H1 (cell line): Measurements from ENCODE around the gene VAT1. TPM values are rescaled to one million over a fixed set of nuclear protein-coding genes. Genes with fewer than 3 reads are reported as not detected.
A peak's percentile ranks its signal among the peaks of the same experiment; 100 is the strongest.

Experiments used
- CTCF ChIA-PET: fragments of 300-600 bp; sonication (Branson Sonifier 250); formaldehyde crosslinking; loops from one replicate; lab custom pipeline; 2021; ENCODE audit not compliant: partially characterized antibody; lab: Charles Lee
- POLR2A ChIA-PET: fragments of 300-600 bp; sonication (Branson Sonifier 250); formaldehyde crosslinking; loops from one replicate; lab custom pipeline; 2021; ENCODE audit warnings: inconsistent platforms; ENCODE audit not compliant: partially characterized antibody; lab: Charles Lee
- DNase-seq, 2 experiments: peaks; one replicate each; pipeline versions ENCODE4 v3.0.0 to v3.0.0-alpha.2; 2010 to 2022; ENCODE audit warnings: low spot score in 2 of 2, low read depth in 1 of 2, mixed read lengths in 1 of 2
- FAIRE-seq: peaks from 2 replicates; lab custom pipeline; 2011; peaks lifted over from hg19 to GRCh38; lab: Jason Lieb, UNC
- H2AFZ ChIP-seq: 2 replicates; pipeline ENCODE4 v1.8.1; 2012; ENCODE audit warnings: low read length, inconsistent platforms
- H2AK5ac ChIP-seq: 2 replicates; pipeline ENCODE4 v1.6.1; 2013; ENCODE audit warnings: low read depth, low read length
- H2BK120ac ChIP-seq: replicated peaks from 2 replicates; pipeline ENCODE3; 2013; ENCODE audit warnings: low read depth, low read length, inconsistent platforms
- H2BK12ac ChIP-seq: 2 replicates; pipeline ENCODE4 v1.6.1; 2013; ENCODE audit warnings: low read depth, low read length
- H2BK15ac ChIP-seq: 2 replicates; pipeline ENCODE4 v1.6.1; 2013; ENCODE audit warnings: low read length
- H2BK20ac ChIP-seq: 2 replicates; pipeline ENCODE4 v1.6.1; 2013; ENCODE audit warnings: low read length
- H2BK5ac ChIP-seq: 2 replicates; pipeline ENCODE4 v1.6.1; 2013; ENCODE audit warnings: low read depth, low read length
- H3K14ac ChIP-seq: 2 replicates; pipeline ENCODE4 v1.6.1; 2013; ENCODE audit warnings: inconsistent platforms; ENCODE audit not compliant: insufficient read length
- H3K18ac ChIP-seq: 2 replicates; pipeline ENCODE4 v1.6.1; 2013; ENCODE audit warnings: low read length; ENCODE audit errors: extremely low read depth
- H3K23ac ChIP-seq: 2 replicates; pipeline ENCODE4 v1.6.1; 2013; ENCODE audit warnings: inconsistent platforms; ENCODE audit not compliant: insufficient read length
- H3K23me2 ChIP-seq: 2 replicates; pipeline ENCODE4 v1.6.1; 2013; ENCODE audit warnings: low read depth, low read length
- H3K27ac ChIP-seq: 2 replicates; pipeline ENCODE4 v1.6.1; 2011; ENCODE audit warnings: low read depth, low read length, inconsistent platforms
- H3K27me3 ChIP-seq, 4 experiments: replicated peaks in 1 of 4; 1 replicate in 1 of 4; 2 replicates in 3 of 4; pipeline versions ENCODE4 v1.6.1 to v1.8.1; 2011 to 2013; ENCODE audit warnings: low read length in 3 of 4, mild to moderate bottlenecking in 3 of 4, inconsistent platforms in 2 of 4, mixed read lengths in 2 of 4, moderate library complexity in 1 of 4; ENCODE audit not compliant: control insufficient read depth in 3 of 4, insufficient read depth in 3 of 4; ENCODE audit errors: extremely low read depth in 1 of 4
- H3K36me3 ChIP-seq, 4 experiments: 2 replicates each; pipeline versions ENCODE4 v1.6.1 to v1.8.1; 2011 to 2013; ENCODE audit warnings: mild to moderate bottlenecking in 4 of 4, low read length in 3 of 4, moderate library complexity in 2 of 4, control low read depth in 1 of 4, inconsistent platforms in 1 of 4; ENCODE audit not compliant: insufficient read depth in 4 of 4, control insufficient read depth in 2 of 4
- H3K4ac ChIP-seq: replicated peaks from 2 replicates; pipeline ENCODE3; 2013; ENCODE audit warnings: low read length, low read depth, mixed read lengths, inconsistent platforms; ENCODE audit not compliant: insufficient read length
- H3K4me1 ChIP-seq, 4 experiments: replicated peaks in 1 of 4; 1 replicate in 1 of 4; 2 replicates in 3 of 4; pipeline versions ENCODE4 v1.6.1 to v1.8.1; 2011 to 2013; ENCODE audit warnings: low read length in 3 of 4, inconsistent platforms in 2 of 4, mixed read lengths in 1 of 4; ENCODE audit not compliant: insufficient read depth in 4 of 4, control insufficient read depth in 3 of 4
- H3K4me2 ChIP-seq, 2 experiments: 2 replicates each; pipeline versions ENCODE4 v1.6.1 to v1.8.1; 2011 to 2013; ENCODE audit warnings: low read depth in 2 of 2, low read length in 2 of 2, control low read depth in 1 of 2, inconsistent platforms in 1 of 2, mild to moderate bottlenecking in 1 of 2; ENCODE audit not compliant: insufficient read depth in 1 of 2
- H3K4me3 ChIP-seq, 4 experiments: fragments of 200-600, 300-600 bp in 1 of 4; sonication (generic), shearing (Covaris generic), sonication (Bioruptor Twin) in 1 of 4; 2 replicates each; pipeline versions ENCODE4 v1.5.1 to v1.8.1; 2011 to 2016; ENCODE audit warnings: low read length in 4 of 4, low read depth in 3 of 4, control low read depth in 2 of 4, inconsistent platforms in 2 of 4, mild to moderate bottlenecking in 2 of 4, mixed read lengths in 1 of 4, moderate library complexity in 1 of 4; ENCODE audit not compliant: insufficient read depth in 2 of 4; ENCODE audit errors: extremely low read depth in 1 of 4
- H3K56ac ChIP-seq: replicated peaks from 2 replicates; pipeline ENCODE3; 2013; ENCODE audit warnings: low read depth, mild to moderate bottlenecking, mixed read lengths, low read length, inconsistent platforms; ENCODE audit not compliant: insufficient read length
- H3K79me1 ChIP-seq: 2 replicates; pipeline ENCODE4 v1.6.1; 2013; ENCODE audit warnings: low read depth, low read length, control low read depth
- H3K79me2 ChIP-seq, 2 experiments: 2 replicates each; pipeline versions ENCODE4 v1.6.1 to v1.8.1; 2012 to 2013; ENCODE audit warnings: low read length in 2 of 2, mild to moderate bottlenecking in 2 of 2, inconsistent platforms in 1 of 2; ENCODE audit not compliant: insufficient read depth in 2 of 2, control insufficient read depth in 1 of 2
- H3K9ac ChIP-seq, 4 experiments: replicated peaks in 1 of 4; 1 replicate in 1 of 4; 2 replicates in 3 of 4; pipeline versions ENCODE4 v1.6.1 to v1.8.1; 2011 to 2013; ENCODE audit warnings: low read depth in 3 of 4, low read length in 3 of 4, control low read depth in 2 of 4, mild to moderate bottlenecking in 2 of 4, moderate library complexity in 2 of 4, inconsistent platforms in 1 of 4; ENCODE audit errors: extremely low read depth in 1 of 4
- H3K9me3 ChIP-seq, 2 experiments: 2 replicates each; pipeline versions ENCODE4 v1.6.1 to v1.8.1; 2012 to 2013; ENCODE audit warnings: mild to moderate bottlenecking in 2 of 2, moderate library complexity in 2 of 2, control low read depth in 1 of 2, inconsistent platforms in 1 of 2, low read depth in 1 of 2, low read length in 1 of 2, mixed read lengths in 1 of 2; ENCODE audit not compliant: insufficient read depth in 2 of 2
- H4K20me1 ChIP-seq, 2 experiments: replicated peaks in 1 of 2; 2 replicates each; pipeline versions ENCODE3 to v1.8.1; 2011 to 2013; ENCODE audit warnings: inconsistent platforms in 2 of 2, low read length in 2 of 2, mild to moderate bottlenecking in 1 of 2; ENCODE audit not compliant: insufficient read depth in 2 of 2, control insufficient read depth in 1 of 2
- H4K5ac ChIP-seq: 2 replicates; pipeline ENCODE4 v1.6.1; 2013; ENCODE audit warnings: low read length, low read depth, mixed read lengths, inconsistent platforms; ENCODE audit not compliant: insufficient read length
- H4K8ac ChIP-seq: 2 replicates; pipeline ENCODE4 v1.8.0; 2013; ENCODE audit warnings: mild to moderate bottlenecking, moderate library complexity, low read length, inconsistent platforms; ENCODE audit not compliant: insufficient read depth; ENCODE audit errors: extremely low read depth
- H4K91ac ChIP-seq: replicated peaks from 2 replicates; pipeline ENCODE3; 2013; ENCODE audit warnings: low read length, mixed read lengths, inconsistent platforms; ENCODE audit not compliant: insufficient read length
- BACH1 ChIP-seq: IDR thresholded peaks from 2 replicates; pipeline ENCODE4 v1.6.1; 2012; ENCODE audit warnings: low read length, improper control_type of control experiment
- CHD2 ChIP-seq: IDR thresholded peaks from 2 replicates; pipeline ENCODE4 v1.6.1; 2012; ENCODE audit warnings: low read length, improper control_type of control experiment
- HDAC6 ChIP-seq: IDR thresholded peaks from one replicate; pipeline ENCODE4 v1.7.1; 2012; ENCODE audit warnings: low read depth, mild to moderate bottlenecking, inconsistent platforms, low read length, moderate library complexity
- JUN ChIP-seq: IDR thresholded peaks from 2 replicates; pipeline ENCODE4 v1.6.1; 2011; ENCODE audit warnings: low read depth, mild to moderate bottlenecking, improper control_type of control experiment, low read length
- KDM1A ChIP-seq: fragments of 200-600, 300-600 bp; sonication (generic); IDR thresholded peaks from 2 replicates; pipeline ENCODE4 v1.7.1; 2016; ENCODE audit warnings: mild to moderate bottlenecking, low read length, borderline replicate concordance
- SIN3A ChIP-seq, 2 experiments: IDR thresholded peaks in 1 of 2; conservative IDR thresholded peaks in 1 of 2; 2 replicates each; pipeline ENCODE4 v1.6.1; 2011 to 2012; ENCODE audit warnings: low read length in 2 of 2, improper control_type of control experiment in 1 of 2, low read depth in 1 of 2, mild to moderate bottlenecking in 1 of 2
- TAF7 ChIP-seq: optimal IDR thresholded peaks from 2 replicates; pipeline ENCODE3; 2011; ENCODE audit warnings: low read depth, mild to moderate bottlenecking, inconsistent platforms, low read length, moderate library complexity, borderline replicate concordance
- ZNF274 ChIP-seq: IDR thresholded peaks from 2 replicates; pipeline ENCODE4 v1.7.0; 2012; ENCODE audit warnings: low read length, borderline replicate concordance; ENCODE audit errors: extremely low read depth
- WGBS, 2 experiments: shearing (Covaris generic) in 1 of 2; methylation state at CpG; one replicate each; pipeline versions ENCODE4 v1.1.6 to v1.1.7; 2013 to 2015; ENCODE audit warnings: low lambda C conversion rate in 2 of 2, mixed read lengths in 2 of 2, inconsistent platforms in 1 of 2, low coverage in 1 of 2, missing lambda C conversion rate in 1 of 2; ENCODE audit not compliant: insufficient replicate concordance in 2 of 2, insufficient coverage in 1 of 2, insufficient read length in 1 of 2; ENCODE audit errors: extremely low coverage in 1 of 2, missing lambda C conversion rate in 1 of 2; 5-methylcytosine and 5-hydroxymethylcytosine counted together
- polyA plus RNA-seq, 7 experiments: library from polyadenylated mRNA; depleted of rRNA in 3 of 7; stranded (reverse) in 5 of 7; unstranded in 2 of 7; fragments of >200 nt in 5 of 7; fragments of 200-250 nt in 2 of 7; gene quantifications; 1 replicate in 5 of 7; 2 replicates in 1 of 7; 4 replicates in 1 of 7; pipeline versions ENCODE4 v1.2.1 to v1.2.3, GENCODE V29; 2011 to 2013; ENCODE audit warnings: missing spikeins in 2 of 7, mixed read lengths in 2 of 7
- total RNA-seq: library from RNA; stranded (reverse); fragmentation: NEBNext Ultra II Directional; extraction: Animal tissue kit (Norgen Biotek cat#: 25700); gene quantifications from 2 replicates; pipeline ENCODE4 v1.2.1, GENCODE V29; 2021

The VAT1 gene
- total and polyA plus RNA-seq, 2 of the 8 experiments (the other 6 are each of a cell fraction or from before 2014, with no cell fraction given), result 200 to 295 TPM

DNA sequence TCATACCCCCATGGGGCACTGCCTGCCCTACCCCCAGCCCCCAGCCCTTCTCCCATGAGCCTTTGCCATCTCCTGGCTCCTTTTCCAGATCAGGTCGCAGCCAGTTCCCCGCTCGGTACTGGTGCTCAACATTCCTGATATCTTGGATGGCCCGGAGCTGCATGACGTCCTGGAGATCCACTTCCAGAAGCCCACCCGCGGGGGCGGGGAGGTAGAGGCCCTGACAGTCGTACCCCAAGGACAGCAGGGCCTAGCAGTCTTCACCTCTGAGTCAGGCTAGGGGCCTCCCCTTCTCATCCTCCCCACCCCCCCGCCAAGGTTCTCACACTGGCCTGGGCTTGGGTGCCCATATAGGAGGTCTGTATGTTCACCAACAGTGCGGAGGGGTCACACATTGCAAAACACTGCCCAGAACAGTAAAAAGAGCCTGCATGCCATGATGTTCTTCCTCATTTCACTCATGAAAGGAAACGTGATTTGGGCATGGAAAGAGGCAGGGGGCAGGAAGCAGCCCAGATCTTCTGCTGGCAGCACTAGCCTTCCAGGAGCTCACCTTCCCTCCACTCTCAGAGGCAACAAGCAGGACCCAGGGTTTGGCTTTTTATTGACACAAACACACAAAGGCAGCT lies 8.1 kb downstream of the VAT1 start:
- no peak overlapping the region for H2BK20ac ChIP-seq
- H3K23ac ChIP-seq, result no peak overlapping the region
- WGBS, 2 experiments, result 92% methylated on average over 12 of the region's 12 CpGs; no CpG with 5 or more reads in 1 of the 2 experiments
- no peak overlapping the region for H3K4me3 ChIP-seq
- FAIRE-seq (no peak), DNase-seq (no peak)
- CTCF ChIA-PET, result interaction anchor here (0.5 to 1.3 kb wide), 5 partner anchors 8 to 257 kb away, joined by 3 read pairs; no protein-coding TSS in a partner anchor
- H2BK15ac ChIP-seq, result no peak overlapping the region
- H2BK5ac ChIP-seq, result 0 out of 2 replicates have a peak overlapping the region, but pooled peaks have one; percentile 44
- H3K27ac ChIP-seq, result no peak overlapping the region
- H3K4ac ChIP-seq, result no peak overlapping the region
- H3K9ac ChIP-seq, result no peak overlapping the region
- H3K4me2 ChIP-seq, result no peak overlapping the region
- no peak overlapping the region for H2BK120ac ChIP-seq
- no peaks in the 10 kb centered on the region for H3K27me3 ChIP-seq
- no peaks in the 10 kb centered on the region; the same call in 1 of the 2 replicates for H3K23me2 ChIP-seq
- H3K36me3 ChIP-seq, result peaks cover 6 to 35% (median 12%) of the 10 kb centered on the region in 4 experiments; a peak in 7 of 8 replicates
- no peak overlapping the region for H3K18ac ChIP-seq
- H2BK12ac ChIP-seq, result no peak overlapping the region
- peaks cover 0 to 15% of the 10 kb centered on the region in 2 experiments; a peak in 2 of 4 replicates for H3K79me2 ChIP-seq
- no peak overlapping the region for H4K5ac ChIP-seq
- H3K14ac ChIP-seq, result no peak overlapping the region
- H3K4me1 ChIP-seq, result peaks cover 2 to 9% (median 4%) of the 10 kb centered on the region in 4 experiments; a peak in 6 of 7 replicates
- H3K9me3 ChIP-seq, result no peaks in the 10 kb centered on the region
- H4K91ac ChIP-seq, result no peak overlapping the region
- H4K8ac ChIP-seq, result no peak overlapping the region; the same call in 1 of the 2 replicates
- peaks cover 10% of the 10 kb centered on the region; the same call in 1 of the 2 replicates for H3K79me1 ChIP-seq
- POLR2A ChIA-PET, result interaction anchor here (1.0 to 7.5 kb wide), 9 partner anchors 8 to 301 kb away, joined by 3 to 104 read pairs (median 4); partner anchors contain the start of genes IFI35, RPL27, TMEM106A and VAT1
- H4K20me1 ChIP-seq, result peaks cover 12% of the 10 kb centered on the region in 2 experiments
- H3K56ac ChIP-seq, result no peak overlapping the region
- H2AFZ ChIP-seq, result no peak overlapping the region
- TF ChIP-seq JUN (no peak), HDAC6 (no peak), KDM1A (no peak), CHD2 (no peak), TAF7 (no peak), ZNF274 (no peak), SIN3A (conservative IDR thresholded peaks at IDR 0.05 in 1 of 2, IDR thresholded peaks at IDR 0.05 in 1 of 2; ENCODE audit: low read depth in 1 of 2, low read length in 2 of 2) (no peak), BACH1 (no peak)
- no peak overlapping the region for H2AK5ac ChIP-seq
